K562 (cell line): Measurements from ENCODE around the gene HMGA1. TPM values are rescaled to one million over a fixed set of nuclear protein-coding genes. Genes with fewer than 3 reads are reported as not detected.

Experiments
- ARHGAP35 ChIP-seq: fragments of 450-650 bp; IDR thresholded peaks from 2 replicates; pipeline ENCODE4 v1.6.1; 2018; ENCODE audit not compliant: partially characterized antibody
- CBX1 ChIP-seq: sonication (generic); IDR thresholded peaks from 2 replicates; pipeline ENCODE4 v1.6.1; 2016; ENCODE audit warnings: antibody characterized with exemption, low read depth, mild to moderate bottlenecking
- CTBP1 ChIP-seq: fragments of 450-650 bp; IDR thresholded peaks from 2 replicates; pipeline ENCODE4 v1.6.1; 2016; ENCODE audit warnings: borderline replicate concordance
- GABPA ChIP-seq: fragments of 200-800 bp; sonication (Bioruptor generic); conservative IDR thresholded peaks from 2 replicates; pipeline ENCODE4 v1.6.1; 2016; ENCODE audit warnings: low read depth, missing genetic modification characterization, missing compliant biosample characterization
- KDM5B ChIP-seq: fragments of 200-600 bp; sonication (generic); IDR thresholded peaks from 2 replicates; pipeline ENCODE4 v1.6.1; 2012; ENCODE audit warnings: low read depth, mild to moderate bottlenecking, moderate library complexity, low read length, control low read depth, inconsistent platforms; ENCODE audit not compliant: insufficient replicate concordance
- MAFK ChIP-seq: IDR thresholded peaks from 2 replicates; pipeline ENCODE4 v1.6.1; 2011; ENCODE audit warnings: low read length, improper control_type of control experiment
- MED1 ChIP-seq: sonication (generic); formaldehyde crosslinking; IDR thresholded peaks from 2 replicates; pipeline ENCODE4 v1.8.1; 2023; ENCODE audit warnings: missing genetic modification reagents, borderline replicate concordance
- NONO ChIP-seq, 2 experiments: fragments of 200-400 bp in 1 of 2; fragments of 450-650 bp in 1 of 2; formaldehyde crosslinking in 1 of 2; IDR thresholded peaks; 2 replicates each; pipeline ENCODE4 v1.6.1; 2017; ENCODE audit warnings: low read depth in 2 of 2, mild to moderate bottlenecking in 2 of 2, moderate library complexity in 2 of 2, low read length in 1 of 2
- POLR2A ChIP-seq: fragments of 450-650 bp; conservative IDR thresholded peaks from 2 replicates; pipeline ENCODE4 v1.6.1; 2016
- SREBF1 ChIP-seq: fragments of 150-350 bp; IDR thresholded peaks from 2 replicates; pipeline ENCODE4 v1.6.1; 2014; ENCODE audit warnings: antibody characterized with exemption, low read depth, low read length, borderline replicate concordance
- TAF9B ChIP-seq: fragments of 450-650 bp; IDR thresholded peaks from 2 replicates; pipeline ENCODE4 v1.6.1; 2018; ENCODE audit warnings: mild to moderate bottlenecking; ENCODE audit not compliant: partially characterized antibody
- ZBTB17 ChIP-seq: fragments of 450-650 bp; formaldehyde crosslinking; IDR thresholded peaks from 2 replicates; pipeline ENCODE4 v1.4.0; 2020; ENCODE audit warnings: mild to moderate bottlenecking
- polyA plus RNA-seq, 8 experiments: library from polyadenylated mRNA; depleted of rRNA in 4 of 8; stranded (reverse) in 5 of 8; unstranded in 3 of 8; fragments of >200 nt; fragmentation: Nextera tagmentation in 2 of 8; fragmentation: Illumina TruSeq in 1 of 8; extraction: Ambion mirVana in 2 of 8; extraction: Trizol in 1 of 8; gene quantifications; 2 replicates each; pipeline versions ENCODE4 v1.2.1 to v1.2.3, GENCODE V29; 2011 to 2014; ENCODE audit warnings: inconsistent platforms in 1 of 8, missing spikeins in 1 of 8
- total RNA-seq, 7 experiments: library from RNA; depleted of rRNA in 6 of 7; stranded (reverse); fragments of >200 nt in 6 of 7; fragmentation: Illumina TruSeq in 2 of 7; extraction: Trizol in 2 of 7; gene quantifications; 2 replicates each; pipeline versions ENCODE4 v1.2.1 to v1.2.3, GENCODE V29; 2011 to 2021; ENCODE audit warnings: low replicate concordance in 1 of 7
- TF ChIP-seq, protein P1 (sequence below): IDR thresholded peaks from 2 replicates; pipeline ENCODE4 v1.6.1; 2014; ENCODE audit warnings: antibody characterized with exemption
- TF ChIP-seq, protein P2 (sequence below), 3 experiments: fragments of 200-800 bp in 1 of 3; sonication (Bioruptor generic) in 1 of 3; sonication (generic) in 1 of 3; formaldehyde crosslinking in 1 of 3; IDR thresholded peaks; 2 replicates each; pipeline versions ENCODE4 v1.6.1 to v1.8.0; 2016 to 2022; ENCODE audit warnings: mild to moderate bottlenecking in 2 of 3, missing compliant biosample characterization in 2 of 3, missing genetic modification characterization in 2 of 3, missing genetic modification reagents in 1 of 3
- TF ChIP-seq, protein P3 (sequence below): fragments of 450-650 bp; IDR thresholded peaks from 2 replicates; pipeline ENCODE4 v1.6.1; 2017; ENCODE audit warnings: antibody characterized with exemption
- TF ChIP-seq, protein P4 (sequence below): sonication (generic); formaldehyde crosslinking; IDR thresholded peaks from 2 replicates; pipeline ENCODE4 v1.4.0; 2020; ENCODE audit warnings: mild to moderate bottlenecking, missing genetic modification reagents
- TF ChIP-seq, protein P5 (sequence below): fragments of 250-450 bp; sonication (Bioruptor Pico); IDR thresholded peaks from 2 replicates; pipeline ENCODE4 v1.4.0; 2020; ENCODE audit warnings: mild to moderate bottlenecking

Gene HMGA1
- total and polyA plus RNA-seq, 9 of the 15 experiments (the other 6 are each of a cell fraction or from before 2014, with no cell fraction given) = 27.8 to 1,947 (median 594) TPM

DNA sequence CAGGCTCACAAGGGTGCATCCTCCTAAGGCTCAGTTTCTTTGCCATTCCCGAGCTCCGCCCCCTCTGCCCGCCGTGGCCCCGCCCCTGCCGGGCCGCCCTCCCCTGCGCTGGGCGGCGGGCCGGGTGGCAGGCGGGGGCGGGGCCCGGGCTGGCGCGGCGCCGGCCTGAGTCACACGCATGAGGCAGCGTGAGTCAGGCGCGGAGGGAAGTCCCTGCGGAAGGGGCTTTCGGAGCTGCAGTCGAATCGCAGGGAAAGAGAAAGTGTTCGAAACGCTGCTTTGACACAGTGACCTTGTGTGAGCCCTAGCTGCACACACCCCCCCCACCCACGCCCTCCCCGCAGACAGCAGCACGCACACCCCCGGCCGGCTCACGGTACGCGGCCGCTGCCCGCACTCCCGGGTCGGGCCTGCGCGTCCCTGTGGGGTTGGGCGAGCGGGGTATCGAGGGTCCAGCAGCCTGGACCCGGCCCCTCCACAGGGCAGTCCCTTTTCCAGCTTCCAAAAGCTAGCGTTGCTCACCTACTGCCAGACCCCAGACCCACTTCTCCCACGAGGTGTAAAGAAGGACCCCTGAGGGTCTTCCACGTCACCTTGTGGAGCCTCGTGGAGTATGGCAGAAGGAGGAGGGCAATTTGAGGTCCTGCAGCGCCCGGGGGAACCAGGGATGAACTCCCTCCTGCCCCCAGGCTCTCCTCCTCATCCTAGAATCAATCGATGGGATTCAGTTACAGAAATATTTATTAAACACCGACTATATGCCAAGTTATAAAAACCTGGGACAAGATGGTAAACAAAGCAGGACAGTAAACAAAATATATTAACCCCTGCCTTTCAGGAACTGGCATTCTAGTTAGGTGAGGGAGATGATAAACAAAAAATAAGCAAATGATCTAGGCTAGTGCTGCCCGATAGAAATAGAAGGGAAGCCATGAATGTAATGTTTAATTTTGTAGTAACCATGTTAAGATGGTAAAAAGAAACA, 12.4 kb upstream of the HMGA1 start (continued):
- TF ChIP-seq, protein P1, sequence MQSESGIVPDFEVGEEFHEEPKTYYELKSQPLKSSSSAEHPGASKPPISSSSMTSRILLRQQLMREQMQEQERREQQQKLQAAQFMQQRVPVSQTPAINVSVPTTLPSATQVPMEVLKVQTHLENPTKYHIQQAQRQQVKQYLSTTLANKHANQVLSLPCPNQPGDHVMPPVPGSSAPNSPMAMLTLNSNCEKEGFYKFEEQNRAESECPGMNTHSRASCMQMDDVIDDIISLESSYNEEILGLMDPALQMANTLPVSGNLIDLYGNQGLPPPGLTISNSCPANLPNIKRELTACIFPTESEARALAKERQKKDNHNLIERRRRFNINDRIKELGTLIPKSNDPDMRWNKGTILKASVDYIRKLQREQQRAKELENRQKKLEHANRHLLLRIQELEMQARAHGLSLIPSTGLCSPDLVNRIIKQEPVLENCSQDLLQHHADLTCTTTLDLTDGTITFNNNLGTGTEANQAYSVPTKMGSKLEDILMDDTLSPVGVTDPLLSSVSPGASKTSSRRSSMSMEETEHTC = peak; percentile 94
- TF ChIP-seq KDM5B (no peak), GABPA (tag) (no peak; the same call in 1 of the 2 replicates), ZBTB17 (CRISPR knock-in tag) (peak; percentile 71), POLR2A (peak; percentile 86), MED1 (no peak), SREBF1 (no peak), NONO (IDR thresholded peaks at IDR 0.05; ENCODE audit: low read depth in 2 of 2, low read length in 1 of 2) (peak in 1 of 2 experiments; percentile 64; a peak in 1 of 4 replicates), CBX1 (peak; percentile 55), TAF9B (peak; percentile 30), MAFK (peak; percentile 28; the same call in 1 of the 2 replicates), ARHGAP35 (no peak), CTBP1 (peak; percentile 56; the same call in 1 of the 2 replicates)
- TF ChIP-seq, protein P2, sequence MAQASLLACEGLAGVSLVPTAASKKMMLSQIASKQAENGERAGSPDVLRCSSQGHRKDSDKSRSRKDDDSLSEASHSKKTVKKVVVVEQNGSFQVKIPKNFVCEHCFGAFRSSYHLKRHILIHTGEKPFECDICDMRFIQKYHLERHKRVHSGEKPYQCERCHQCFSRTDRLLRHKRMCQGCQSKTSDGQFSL (CRISPR knock-in tag; IDR thresholded peaks at IDR 0.05) = peak; percentile 96
- TF ChIP-seq, protein P2 (tag; IDR thresholded peaks at IDR 0.05) = peak; percentile 30 to 96; a peak in 2 of 4 replicates
- TF ChIP-seq, protein P3, sequence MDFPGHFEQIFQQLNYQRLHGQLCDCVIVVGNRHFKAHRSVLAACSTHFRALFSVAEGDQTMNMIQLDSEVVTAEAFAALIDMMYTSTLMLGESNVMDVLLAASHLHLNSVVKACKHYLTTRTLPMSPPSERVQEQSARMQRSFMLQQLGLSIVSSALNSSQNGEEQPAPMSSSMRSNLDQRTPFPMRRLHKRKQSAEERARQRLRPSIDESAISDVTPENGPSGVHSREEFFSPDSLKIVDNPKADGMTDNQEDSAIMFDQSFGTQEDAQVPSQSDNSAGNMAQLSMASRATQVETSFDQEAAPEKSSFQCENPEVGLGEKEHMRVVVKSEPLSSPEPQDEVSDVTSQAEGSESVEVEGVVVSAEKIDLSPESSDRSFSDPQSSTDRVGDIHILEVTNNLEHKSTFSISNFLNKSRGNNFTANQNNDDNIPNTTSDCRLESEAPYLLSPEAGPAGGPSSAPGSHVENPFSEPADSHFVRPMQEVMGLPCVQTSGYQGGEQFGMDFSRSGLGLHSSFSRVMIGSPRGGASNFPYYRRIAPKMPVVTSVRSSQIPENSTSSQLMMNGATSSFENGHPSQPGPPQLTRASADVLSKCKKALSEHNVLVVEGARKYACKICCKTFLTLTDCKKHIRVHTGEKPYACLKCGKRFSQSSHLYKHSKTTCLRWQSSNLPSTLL = no peak
- TF ChIP-seq, protein P4, sequence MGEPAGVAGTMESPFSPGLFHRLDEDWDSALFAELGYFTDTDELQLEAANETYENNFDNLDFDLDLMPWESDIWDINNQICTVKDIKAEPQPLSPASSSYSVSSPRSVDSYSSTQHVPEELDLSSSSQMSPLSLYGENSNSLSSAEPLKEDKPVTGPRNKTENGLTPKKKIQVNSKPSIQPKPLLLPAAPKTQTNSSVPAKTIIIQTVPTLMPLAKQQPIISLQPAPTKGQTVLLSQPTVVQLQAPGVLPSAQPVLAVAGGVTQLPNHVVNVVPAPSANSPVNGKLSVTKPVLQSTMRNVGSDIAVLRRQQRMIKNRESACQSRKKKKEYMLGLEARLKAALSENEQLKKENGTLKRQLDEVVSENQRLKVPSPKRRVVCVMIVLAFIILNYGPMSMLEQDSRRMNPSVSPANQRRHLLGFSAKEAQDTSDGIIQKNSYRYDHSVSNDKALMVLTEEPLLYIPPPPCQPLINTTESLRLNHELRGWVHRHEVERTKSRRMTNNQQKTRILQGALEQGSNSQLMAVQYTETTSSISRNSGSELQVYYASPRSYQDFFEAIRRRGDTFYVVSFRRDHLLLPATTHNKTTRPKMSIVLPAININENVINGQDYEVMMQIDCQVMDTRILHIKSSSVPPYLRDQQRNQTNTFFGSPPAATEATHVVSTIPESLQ (CRISPR knock-in tag) = peak; percentile 83; the same call in 1 of the 2 replicates
- TF ChIP-seq, protein P5, sequence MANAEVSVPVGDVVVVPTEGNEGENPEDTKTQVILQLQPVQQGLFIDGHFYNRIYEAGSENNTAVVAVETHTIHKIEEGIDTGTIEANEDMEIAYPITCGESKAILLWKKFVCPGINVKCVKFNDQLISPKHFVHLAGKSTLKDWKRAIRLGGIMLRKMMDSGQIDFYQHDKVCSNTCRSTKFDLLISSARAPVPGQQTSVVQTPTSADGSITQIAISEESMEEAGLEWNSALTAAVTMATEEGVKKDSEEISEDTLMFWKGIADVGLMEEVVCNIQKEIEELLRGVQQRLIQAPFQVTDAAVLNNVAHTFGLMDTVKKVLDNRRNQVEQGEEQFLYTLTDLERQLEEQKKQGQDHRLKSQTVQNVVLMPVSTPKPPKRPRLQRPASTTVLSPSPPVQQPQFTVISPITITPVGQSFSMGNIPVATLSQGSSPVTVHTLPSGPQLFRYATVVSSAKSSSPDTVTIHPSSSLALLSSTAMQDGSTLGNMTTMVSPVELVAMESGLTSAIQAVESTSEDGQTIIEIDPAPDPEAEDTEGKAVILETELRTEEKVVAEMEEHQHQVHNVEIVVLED (CRISPR knock-in tag) = peak; percentile 61
